ENCODE measurements around the gene GALNTL6. TPM values are rescaled to one million over a fixed set of nuclear protein-coding genes. Genes with fewer than 3 reads are reported as not detected.

GALNTL6 gene
- total and polyA plus RNA-seq, 2 experiments from 2014 or later: 0.38 to 0.40 TPM

DNA sequence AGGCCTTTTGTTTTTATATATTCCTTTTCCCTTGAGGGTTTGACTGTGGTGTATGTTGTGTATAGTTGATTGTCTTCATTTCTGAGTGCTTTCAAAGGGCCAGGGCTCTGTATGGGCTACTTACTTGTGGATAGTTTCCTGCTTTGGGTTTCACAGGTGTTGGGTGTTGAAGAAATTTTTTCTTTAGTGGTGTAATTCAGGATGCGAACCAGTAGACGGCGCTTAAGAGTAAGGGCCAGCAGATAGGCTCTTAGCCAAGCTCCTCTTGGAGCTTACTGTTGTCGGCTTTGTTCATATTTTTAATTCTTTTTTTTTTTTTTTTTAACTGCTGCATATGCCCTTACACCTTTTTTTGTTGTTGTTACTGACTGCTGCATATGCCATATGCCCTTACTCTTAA is 1079.1 kb downstream of the GALNTL6 start:
- no peaks in the 10 kb centered on the region for H3K36me3 ChIP-seq (ENCODE audit: insufficient read depth)
- Mint-ChIP-seq H3K36me3 (ENCODE audit: low read depth) (no peaks in the 10 kb centered on the region), H3K4me1 (no peaks in the 10 kb centered on the region), H3K4me3 (no peak overlapping the region), H3K27ac (no peak overlapping the region), H3K9me3 (no peaks in the 10 kb centered on the region), H3K27me3 (ENCODE audit: insufficient read depth, low read depth, poor library complexity) (no peaks in the 10 kb centered on the region)
- TF ChIP-seq STAT1 (IDR thresholded peaks at IDR 0.05; ENCODE audit: unreplicated experiment): no peak
- TF ChIP-seq, protein P1, sequence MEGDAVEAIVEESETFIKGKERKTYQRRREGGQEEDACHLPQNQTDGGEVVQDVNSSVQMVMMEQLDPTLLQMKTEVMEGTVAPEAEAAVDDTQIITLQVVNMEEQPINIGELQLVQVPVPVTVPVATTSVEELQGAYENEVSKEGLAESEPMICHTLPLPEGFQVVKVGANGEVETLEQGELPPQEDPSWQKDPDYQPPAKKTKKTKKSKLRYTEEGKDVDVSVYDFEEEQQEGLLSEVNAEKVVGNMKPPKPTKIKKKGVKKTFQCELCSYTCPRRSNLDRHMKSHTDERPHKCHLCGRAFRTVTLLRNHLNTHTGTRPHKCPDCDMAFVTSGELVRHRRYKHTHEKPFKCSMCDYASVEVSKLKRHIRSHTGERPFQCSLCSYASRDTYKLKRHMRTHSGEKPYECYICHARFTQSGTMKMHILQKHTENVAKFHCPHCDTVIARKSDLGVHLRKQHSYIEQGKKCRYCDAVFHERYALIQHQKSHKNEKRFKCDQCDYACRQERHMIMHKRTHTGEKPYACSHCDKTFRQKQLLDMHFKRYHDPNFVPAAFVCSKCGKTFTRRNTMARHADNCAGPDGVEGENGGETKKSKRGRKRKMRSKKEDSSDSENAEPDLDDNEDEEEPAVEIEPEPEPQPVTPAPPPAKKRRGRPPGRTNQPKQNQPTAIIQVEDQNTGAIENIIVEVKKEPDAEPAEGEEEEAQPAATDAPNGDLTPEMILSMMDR (conservative IDR thresholded peaks at IDR 0.05; ENCODE audit: low read depth in 2 of 2): peak; percentile 84 to 89
- no peak overlapping the region for H3K4me2 ChIP-seq
- no peak overlapping the region for H3K4me3 ChIP-seq
- no peak overlapping the region for H2AFZ ChIP-seq
- no peaks in the 10 kb centered on the region for H3K27me3 ChIP-seq (ENCODE audit: insufficient read depth)
- DNase-seq (ENCODE audit: low spot score): peak; percentile 69
- no peaks in the 10 kb centered on the region for H3K79me2 ChIP-seq (replicated peaks; ENCODE audit: insufficient read depth)
- H3F3A ChIP-seq (replicated peaks; ENCODE audit: low read depth): no peaks in the 10 kb centered on the region
- peak; percentile 85 for ATAC-seq
- H3K4me1 ChIP-seq (ENCODE audit: insufficient read depth): no peaks in the 10 kb centered on the region
- H4K20me1 ChIP-seq (replicated peaks; ENCODE audit: insufficient read depth): no peaks in the 10 kb centered on the region
- H3K27ac ChIP-seq (ENCODE audit: low read depth): no peak overlapping the region
- peaks cover 2% of the 10 kb centered on the region; the same call in 1 of the 2 replicates for H3K9me2 ChIP-seq (ENCODE audit: insufficient read depth)

DNA sequence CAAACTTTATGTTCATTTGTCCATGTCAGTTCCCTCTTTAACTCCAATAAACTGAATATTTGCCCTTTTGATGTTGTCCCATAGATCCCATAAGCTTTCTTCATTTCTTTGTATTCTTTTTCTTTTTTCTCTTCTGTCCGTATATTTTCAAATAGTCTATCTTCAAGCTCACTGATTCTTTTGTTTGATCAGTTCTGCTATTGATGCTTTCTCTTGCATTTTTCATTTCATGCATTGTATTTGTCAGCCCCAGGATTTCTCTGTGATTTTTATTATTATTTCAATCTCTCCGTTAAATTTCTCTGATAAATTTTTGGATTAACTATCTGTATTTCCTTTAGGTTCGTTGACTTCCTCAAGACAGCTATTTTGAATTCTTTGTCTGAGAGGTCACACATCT is 1082.5 kb downstream of the GALNTL6 start:
- no peak overlapping the region for H3K4me3 Mint-ChIP-seq
- TF ChIP-seq ZNF331 (CRISPR knock-in tag; IDR thresholded peaks at IDR 0.05; ENCODE audit: low read depth): no peak
- no peak for TF ChIP-seq JUNB (IDR thresholded peaks at IDR 0.05; ENCODE audit: unreplicated experiment)
- TF ChIP-seq ZNF114 (CRISPR knock-in tag; IDR thresholded peaks at IDR 0.05): no peak
- TF ChIP-seq, protein P1 (conservative IDR thresholded peaks at IDR 0.05; ENCODE audit: low read depth in 2 of 2): no peak
- TF ChIP-seq CREB1 (CRISPR knock-in tag; IDR thresholded peaks at IDR 0.05; ENCODE audit: low read depth): no peak
- TF ChIP-seq, protein P2, sequence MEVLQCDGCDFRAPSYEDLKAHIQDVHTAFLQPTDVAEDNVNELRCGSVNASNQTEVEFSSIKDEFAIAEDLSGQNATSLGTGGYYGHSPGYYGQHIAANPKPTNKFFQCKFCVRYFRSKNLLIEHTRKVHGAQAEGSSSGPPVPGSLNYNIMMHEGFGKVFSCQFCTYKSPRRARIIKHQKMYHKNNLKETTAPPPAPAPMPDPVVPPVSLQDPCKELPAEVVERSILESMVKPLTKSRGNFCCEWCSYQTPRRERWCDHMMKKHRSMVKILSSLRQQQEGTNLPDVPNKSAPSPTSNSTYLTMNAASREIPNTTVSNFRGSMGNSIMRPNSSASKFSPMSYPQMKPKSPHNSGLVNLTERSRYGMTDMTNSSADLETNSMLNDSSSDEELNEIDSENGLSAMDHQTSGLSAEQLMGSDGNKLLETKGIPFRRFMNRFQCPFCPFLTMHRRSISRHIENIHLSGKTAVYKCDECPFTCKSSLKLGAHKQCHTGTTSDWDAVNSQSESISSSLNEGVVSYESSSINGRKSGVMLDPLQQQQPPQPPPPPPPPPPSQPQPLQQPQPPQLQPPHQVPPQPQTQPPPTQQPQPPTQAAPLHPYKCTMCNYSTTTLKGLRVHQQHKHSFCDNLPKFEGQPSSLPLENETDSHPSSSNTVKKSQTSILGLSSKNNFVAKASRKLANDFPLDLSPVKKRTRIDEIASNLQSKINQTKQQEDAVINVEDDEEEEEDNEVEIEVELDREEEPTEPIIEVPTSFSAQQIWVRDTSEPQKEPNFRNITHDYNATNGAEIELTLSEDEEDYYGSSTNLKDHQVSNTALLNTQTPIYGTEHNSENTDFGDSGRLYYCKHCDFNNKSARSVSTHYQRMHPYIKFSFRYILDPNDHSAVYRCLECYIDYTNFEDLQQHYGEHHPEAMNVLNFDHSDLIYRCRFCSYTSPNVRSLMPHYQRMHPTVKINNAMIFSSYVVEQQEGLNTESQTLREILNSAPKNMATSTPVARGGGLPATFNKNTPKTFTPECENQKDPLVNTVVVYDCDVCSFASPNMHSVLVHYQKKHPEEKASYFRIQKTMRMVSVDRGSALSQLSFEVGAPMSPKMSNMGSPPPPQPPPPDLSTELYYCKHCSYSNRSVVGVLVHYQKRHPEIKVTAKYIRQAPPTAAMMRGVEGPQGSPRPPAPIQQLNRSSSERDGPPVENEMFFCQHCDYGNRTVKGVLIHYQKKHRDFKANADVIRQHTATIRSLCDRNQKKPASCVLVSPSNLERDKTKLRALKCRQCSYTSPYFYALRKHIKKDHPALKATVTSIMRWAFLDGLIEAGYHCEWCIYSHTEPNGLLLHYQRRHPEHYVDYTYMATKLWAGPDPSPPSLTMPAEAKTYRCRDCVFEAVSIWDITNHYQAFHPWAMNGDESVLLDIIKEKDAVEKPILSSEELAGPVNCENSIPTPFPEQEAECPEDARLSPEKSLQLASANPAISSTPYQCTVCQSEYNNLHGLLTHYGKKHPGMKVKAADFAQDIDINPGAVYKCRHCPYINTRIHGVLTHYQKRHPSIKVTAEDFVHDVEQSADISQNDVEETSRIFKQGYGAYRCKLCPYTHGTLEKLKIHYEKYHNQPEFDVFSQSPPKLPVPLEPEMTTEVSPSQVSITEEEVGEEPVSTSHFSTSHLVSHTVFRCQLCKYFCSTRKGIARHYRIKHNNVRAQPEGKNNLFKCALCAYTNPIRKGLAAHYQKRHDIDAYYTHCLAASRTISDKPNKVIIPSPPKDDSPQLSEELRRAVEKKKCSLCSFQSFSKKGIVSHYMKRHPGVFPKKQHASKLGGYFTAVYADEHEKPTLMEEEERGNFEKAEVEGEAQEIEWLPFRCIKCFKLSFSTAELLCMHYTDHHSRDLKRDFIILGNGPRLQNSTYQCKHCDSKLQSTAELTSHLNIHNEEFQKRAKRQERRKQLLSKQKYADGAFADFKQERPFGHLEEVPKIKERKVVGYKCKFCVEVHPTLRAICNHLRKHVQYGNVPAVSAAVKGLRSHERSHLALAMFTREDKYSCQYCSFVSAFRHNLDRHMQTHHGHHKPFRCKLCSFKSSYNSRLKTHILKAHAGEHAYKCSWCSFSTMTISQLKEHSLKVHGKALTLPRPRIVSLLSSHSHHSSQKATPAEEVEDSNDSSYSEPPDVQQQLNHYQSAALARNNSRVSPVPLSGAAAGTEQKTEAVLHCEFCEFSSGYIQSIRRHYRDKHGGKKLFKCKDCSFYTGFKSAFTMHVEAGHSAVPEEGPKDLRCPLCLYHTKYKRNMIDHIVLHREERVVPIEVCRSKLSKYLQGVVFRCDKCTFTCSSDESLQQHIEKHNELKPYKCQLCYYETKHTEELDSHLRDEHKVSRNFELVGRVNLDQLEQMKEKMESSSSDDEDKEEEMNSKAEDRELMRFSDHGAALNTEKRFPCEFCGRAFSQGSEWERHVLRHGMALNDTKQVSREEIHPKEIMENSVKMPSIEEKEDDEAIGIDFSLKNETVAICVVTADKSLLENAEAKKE (CRISPR knock-in tag; IDR thresholded peaks at IDR 0.05): no peak
- TF ChIP-seq, protein P3, sequence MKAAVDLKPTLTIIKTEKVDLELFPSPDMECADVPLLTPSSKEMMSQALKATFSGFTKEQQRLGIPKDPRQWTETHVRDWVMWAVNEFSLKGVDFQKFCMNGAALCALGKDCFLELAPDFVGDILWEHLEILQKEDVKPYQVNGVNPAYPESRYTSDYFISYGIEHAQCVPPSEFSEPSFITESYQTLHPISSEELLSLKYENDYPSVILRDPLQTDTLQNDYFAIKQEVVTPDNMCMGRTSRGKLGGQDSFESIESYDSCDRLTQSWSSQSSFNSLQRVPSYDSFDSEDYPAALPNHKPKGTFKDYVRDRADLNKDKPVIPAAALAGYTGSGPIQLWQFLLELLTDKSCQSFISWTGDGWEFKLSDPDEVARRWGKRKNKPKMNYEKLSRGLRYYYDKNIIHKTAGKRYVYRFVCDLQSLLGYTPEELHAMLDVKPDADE (IDR thresholded peaks at IDR 0.05): no peak
- no peak for TF ChIP-seq EZH2phosphoT487 (IDR thresholded peaks at IDR 0.05; ENCODE audit: unreplicated experiment)
- TF ChIP-seq STAT1 (IDR thresholded peaks at IDR 0.05; ENCODE audit: unreplicated experiment): no peak

More for the DNA sequence above, 1082.5 kb downstream of the GALNTL6 start:
- H3K4me1 ChIP-seq (ENCODE audit: insufficient read depth): no peaks in the 10 kb centered on the region
- DNase-seq (ENCODE audit: low spot score): no peak
- no peaks in the 10 kb centered on the region for H4K20me1 ChIP-seq (replicated peaks; ENCODE audit: insufficient read depth)
- H3K4me1 Mint-ChIP-seq: no peaks in the 10 kb centered on the region
- H3K27me3 ChIP-seq (ENCODE audit: insufficient read depth): no peaks in the 10 kb centered on the region
- no peaks in the 10 kb centered on the region for H3K9me3 Mint-ChIP-seq
- peaks cover 8% of the 10 kb centered on the region; the same call in 1 of the 2 replicates for H3K9me2 ChIP-seq (ENCODE audit: insufficient read depth)
- H3K79me2 ChIP-seq (replicated peaks; ENCODE audit: insufficient read depth): no peaks in the 10 kb centered on the region
- no peak overlapping the region for H3K4me2 ChIP-seq
- H3K36me3 ChIP-seq (ENCODE audit: insufficient read depth): no peaks in the 10 kb centered on the region
- no peaks in the 10 kb centered on the region for H3K36me3 Mint-ChIP-seq (ENCODE audit: low read depth)
- no peak overlapping the region for H3K27ac Mint-ChIP-seq
- ATAC-seq: no peak
- H3K27me3 Mint-ChIP-seq (ENCODE audit: insufficient read depth, low read depth, poor library complexity): no peaks in the 10 kb centered on the region
- H3F3A ChIP-seq (replicated peaks; ENCODE audit: low read depth): no peaks in the 10 kb centered on the region
- H2AFZ ChIP-seq: no peak overlapping the region
- no peak overlapping the region for H3K27ac ChIP-seq (ENCODE audit: low read depth)
- no peak overlapping the region for H3K4me3 ChIP-seq
